ENCODE measurements around the gene CACNB2.

DNA sequence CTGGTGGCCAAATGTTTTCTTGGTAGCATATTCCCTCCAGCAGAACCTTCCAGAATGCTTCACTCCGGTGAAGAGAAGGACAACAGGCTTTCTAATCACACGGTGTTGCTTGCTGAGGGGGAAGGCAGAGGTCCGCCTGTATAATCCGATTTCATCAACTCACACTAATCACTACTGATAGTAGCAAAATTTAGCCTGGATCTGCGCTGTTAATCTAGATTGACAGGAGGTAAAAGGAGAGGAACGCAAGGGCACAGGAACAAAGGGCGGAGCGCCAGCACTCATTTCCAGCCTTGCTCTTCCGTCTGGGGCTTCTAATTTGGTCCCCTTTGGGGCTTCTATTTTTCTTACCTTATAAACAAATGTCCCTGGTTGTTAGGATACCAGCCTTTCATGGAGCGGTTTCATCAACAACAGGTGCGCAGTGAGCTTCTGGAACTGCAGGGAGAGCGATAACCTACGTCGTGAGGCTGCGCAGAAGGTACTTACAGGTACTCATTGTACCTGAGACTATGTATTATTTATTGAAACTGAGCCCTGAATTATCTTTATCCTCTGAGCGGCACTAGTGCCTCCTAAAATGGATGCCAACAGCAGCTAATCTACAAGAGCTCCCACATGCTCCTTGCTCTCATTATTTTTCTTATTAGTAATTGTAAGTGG is 150.6 kb downstream of the CACNB2 start:
- TF ChIP-seq RAD21 (IDR thresholded peaks at IDR 0.05; ENCODE audit: low read length) (no peak), RFX5 (IDR thresholded peaks at IDR 0.05; ENCODE audit: low read length) (no peak), EZH2phosphoT487 (IDR thresholded peaks at IDR 0.05; ENCODE audit: borderline replicate concordance, low read depth) (no peak), SMC3 (IDR thresholded peaks at IDR 0.05; ENCODE audit: low read depth, low read length) (no peak)
- TF ChIP-seq, protein P1, sequence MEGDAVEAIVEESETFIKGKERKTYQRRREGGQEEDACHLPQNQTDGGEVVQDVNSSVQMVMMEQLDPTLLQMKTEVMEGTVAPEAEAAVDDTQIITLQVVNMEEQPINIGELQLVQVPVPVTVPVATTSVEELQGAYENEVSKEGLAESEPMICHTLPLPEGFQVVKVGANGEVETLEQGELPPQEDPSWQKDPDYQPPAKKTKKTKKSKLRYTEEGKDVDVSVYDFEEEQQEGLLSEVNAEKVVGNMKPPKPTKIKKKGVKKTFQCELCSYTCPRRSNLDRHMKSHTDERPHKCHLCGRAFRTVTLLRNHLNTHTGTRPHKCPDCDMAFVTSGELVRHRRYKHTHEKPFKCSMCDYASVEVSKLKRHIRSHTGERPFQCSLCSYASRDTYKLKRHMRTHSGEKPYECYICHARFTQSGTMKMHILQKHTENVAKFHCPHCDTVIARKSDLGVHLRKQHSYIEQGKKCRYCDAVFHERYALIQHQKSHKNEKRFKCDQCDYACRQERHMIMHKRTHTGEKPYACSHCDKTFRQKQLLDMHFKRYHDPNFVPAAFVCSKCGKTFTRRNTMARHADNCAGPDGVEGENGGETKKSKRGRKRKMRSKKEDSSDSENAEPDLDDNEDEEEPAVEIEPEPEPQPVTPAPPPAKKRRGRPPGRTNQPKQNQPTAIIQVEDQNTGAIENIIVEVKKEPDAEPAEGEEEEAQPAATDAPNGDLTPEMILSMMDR (IDR thresholded peaks at IDR 0.05), result no peak
- TF ChIP-seq, protein P2, sequence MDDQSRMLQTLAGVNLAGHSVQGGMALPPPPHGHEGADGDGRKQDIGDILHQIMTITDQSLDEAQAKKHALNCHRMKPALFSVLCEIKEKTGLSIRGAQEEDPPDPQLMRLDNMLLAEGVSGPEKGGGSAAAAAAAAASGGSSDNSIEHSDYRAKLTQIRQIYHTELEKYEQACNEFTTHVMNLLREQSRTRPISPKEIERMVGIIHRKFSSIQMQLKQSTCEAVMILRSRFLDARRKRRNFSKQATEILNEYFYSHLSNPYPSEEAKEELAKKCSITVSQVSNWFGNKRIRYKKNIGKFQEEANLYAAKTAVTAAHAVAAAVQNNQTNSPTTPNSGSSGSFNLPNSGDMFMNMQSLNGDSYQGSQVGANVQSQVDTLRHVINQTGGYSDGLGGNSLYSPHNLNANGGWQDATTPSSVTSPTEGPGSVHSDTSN (IDR thresholded peaks at IDR 0.05), result no peak
